Neural crest cell (in vitro differentiated cells): ENCODE data around the gene ZFP62. TPM values are rescaled to one million over a fixed set of nuclear protein-coding genes. Genes with fewer than 3 reads are reported as not detected.

Experiments used
- DNase-seq: peaks from one replicate; pipeline ENCODE4 v3.0.0; 2021; ENCODE audit warnings: low read depth, mixed read lengths, low spot score
- H3K27ac Mint-ChIP-seq: one replicate; pipeline ENCODE4 v1.8.0; 2021; ENCODE audit warnings: mild to moderate bottlenecking, mixed read lengths; ENCODE audit not compliant: unreplicated experiment
- H3K27me3 Mint-ChIP-seq: 2 replicates; pipeline ENCODE4 v1.8.0; 2021; ENCODE audit warnings: low read depth, mild to moderate bottlenecking, mixed read lengths
- H3K36me3 Mint-ChIP-seq: 2 replicates; pipeline ENCODE4 v1.8.0; 2021; ENCODE audit warnings: low read depth, mild to moderate bottlenecking, mixed read lengths
- H3K4me1 Mint-ChIP-seq: 2 replicates; pipeline ENCODE4 v1.8.0; 2021; ENCODE audit warnings: mixed read lengths
- H3K4me3 Mint-ChIP-seq: one replicate; pipeline ENCODE4 v1.8.0; 2021; ENCODE audit warnings: mild to moderate bottlenecking, mixed read lengths
- H3K9me3 Mint-ChIP-seq: 2 replicates; pipeline ENCODE4 v1.8.0; 2021; ENCODE audit warnings: mixed read lengths
- total RNA-seq: library from RNA; stranded (reverse); gene quantifications from 2 replicates; pipeline ENCODE4 v1.2.1, GENCODE V29; 2021
- TF ChIP-seq, protein P1 (sequence below): fragments of 200-600 bp; sonication (generic); conservative IDR thresholded peaks from 2 replicates; pipeline ENCODE4 v1.5.0; 2021; ENCODE audit warnings: antibody characterized with exemption, mild to moderate bottlenecking

Gene ZFP62
- total RNA-seq, 1 donor from 2014 or later: 44.4 TPM

DNA sequence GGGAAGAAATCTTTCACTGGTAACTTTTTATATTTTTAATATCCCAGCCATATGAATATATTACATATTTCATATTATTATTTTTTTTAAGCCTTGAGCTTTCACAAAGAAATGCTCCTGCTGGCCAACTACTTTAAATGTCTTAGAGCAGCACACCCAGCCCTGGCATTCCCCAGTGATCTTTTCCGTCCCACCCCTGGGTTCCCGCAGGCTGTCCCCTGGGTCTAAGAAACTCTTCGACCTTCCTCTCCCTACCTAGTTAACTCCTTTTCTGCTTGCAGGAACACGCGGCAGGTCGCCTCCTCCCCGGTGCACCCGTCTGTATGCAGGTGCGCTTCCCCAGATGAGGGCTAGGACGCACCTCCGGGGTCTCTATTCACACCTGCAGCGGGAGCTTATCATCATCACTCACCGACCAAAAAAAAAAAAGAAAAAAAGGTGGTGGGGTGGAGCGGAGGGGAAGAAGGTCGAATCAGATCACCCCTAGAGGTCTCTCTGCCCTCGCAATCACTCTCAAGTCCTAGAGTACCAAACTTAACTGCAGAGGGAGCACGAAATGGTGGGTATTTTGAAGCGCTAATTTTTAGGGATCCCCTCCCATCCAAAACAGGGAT lies 696 bp downstream of the ZFP62 start:
- H3K9me3 Mint-ChIP-seq: no peaks in the 10 kb centered on the region
- peak overlapping the region; percentile 96 for H3K4me3 Mint-ChIP-seq
- TF ChIP-seq, protein P1, sequence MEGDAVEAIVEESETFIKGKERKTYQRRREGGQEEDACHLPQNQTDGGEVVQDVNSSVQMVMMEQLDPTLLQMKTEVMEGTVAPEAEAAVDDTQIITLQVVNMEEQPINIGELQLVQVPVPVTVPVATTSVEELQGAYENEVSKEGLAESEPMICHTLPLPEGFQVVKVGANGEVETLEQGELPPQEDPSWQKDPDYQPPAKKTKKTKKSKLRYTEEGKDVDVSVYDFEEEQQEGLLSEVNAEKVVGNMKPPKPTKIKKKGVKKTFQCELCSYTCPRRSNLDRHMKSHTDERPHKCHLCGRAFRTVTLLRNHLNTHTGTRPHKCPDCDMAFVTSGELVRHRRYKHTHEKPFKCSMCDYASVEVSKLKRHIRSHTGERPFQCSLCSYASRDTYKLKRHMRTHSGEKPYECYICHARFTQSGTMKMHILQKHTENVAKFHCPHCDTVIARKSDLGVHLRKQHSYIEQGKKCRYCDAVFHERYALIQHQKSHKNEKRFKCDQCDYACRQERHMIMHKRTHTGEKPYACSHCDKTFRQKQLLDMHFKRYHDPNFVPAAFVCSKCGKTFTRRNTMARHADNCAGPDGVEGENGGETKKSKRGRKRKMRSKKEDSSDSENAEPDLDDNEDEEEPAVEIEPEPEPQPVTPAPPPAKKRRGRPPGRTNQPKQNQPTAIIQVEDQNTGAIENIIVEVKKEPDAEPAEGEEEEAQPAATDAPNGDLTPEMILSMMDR: peak; percentile 11
- peaks cover 16% of the 10 kb centered on the region for H3K36me3 Mint-ChIP-seq
- H3K4me1 Mint-ChIP-seq: peaks cover 23% of the 10 kb centered on the region
- peak overlapping the region; percentile 94 for H3K27ac Mint-ChIP-seq
- peaks cover 4% of the 10 kb centered on the region for H3K27me3 Mint-ChIP-seq
- no peak for DNase-seq

DNA sequence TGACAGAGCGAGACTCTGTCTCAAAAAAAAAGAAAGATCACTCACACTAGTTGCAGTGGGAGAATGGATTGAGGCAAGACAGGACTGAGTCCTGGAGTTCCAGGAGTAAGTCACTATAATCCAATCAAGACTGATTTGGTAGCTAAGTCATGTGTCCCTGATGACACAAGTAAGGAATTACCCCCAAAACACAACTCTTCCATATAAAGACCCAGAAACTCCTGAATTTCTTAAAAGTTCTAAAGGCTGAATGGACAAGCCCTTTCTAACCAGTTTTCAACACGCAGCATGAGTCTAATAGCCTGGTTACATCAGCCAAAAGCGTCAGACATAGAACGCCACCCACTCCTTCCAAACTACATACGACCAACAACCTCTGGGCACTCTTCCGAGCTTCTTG lies 2.5 kb downstream of the ZFP62 start:
- TF ChIP-seq, protein P1: no peak
- DNase-seq: no peak
- Mint-ChIP-seq H3K4me1 (peaks cover 23% of the 10 kb centered on the region), H3K27me3 (peaks cover 2% of the 10 kb centered on the region), H3K27ac (no peak overlapping the region), H3K36me3 (peaks cover 26% of the 10 kb centered on the region), H3K9me3 (no peaks in the 10 kb centered on the region), H3K4me3 (peak overlapping the region; percentile 96)

DNA sequence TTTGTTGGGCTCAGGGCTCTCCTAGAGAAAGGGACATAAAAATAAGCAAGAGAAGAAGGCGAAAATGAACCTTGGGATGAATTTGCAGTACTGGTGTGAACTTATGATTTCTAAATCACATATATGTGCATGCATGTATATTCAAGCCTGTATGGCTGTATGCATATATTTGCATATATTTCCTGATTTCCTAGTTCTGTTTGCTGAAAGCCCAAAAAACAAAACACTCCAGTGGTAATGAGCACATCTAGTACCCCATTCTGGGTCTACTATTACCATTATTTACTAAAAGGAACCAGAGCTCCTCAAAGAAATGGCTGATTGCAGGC lies 7.3 kb downstream of the ZFP62 start:
- peaks cover 67% of the 10 kb centered on the region for H3K36me3 Mint-ChIP-seq
- no peaks in the 10 kb centered on the region for H3K27me3 Mint-ChIP-seq
- H3K9me3 Mint-ChIP-seq: peaks cover 18% of the 10 kb centered on the region
- no peak overlapping the region for H3K4me3 Mint-ChIP-seq
- DNase-seq: no peak
- H3K4me1 Mint-ChIP-seq: peaks cover 5% of the 10 kb centered on the region
- no peak overlapping the region for H3K27ac Mint-ChIP-seq
- TF ChIP-seq, protein P1: no peak

DNA sequence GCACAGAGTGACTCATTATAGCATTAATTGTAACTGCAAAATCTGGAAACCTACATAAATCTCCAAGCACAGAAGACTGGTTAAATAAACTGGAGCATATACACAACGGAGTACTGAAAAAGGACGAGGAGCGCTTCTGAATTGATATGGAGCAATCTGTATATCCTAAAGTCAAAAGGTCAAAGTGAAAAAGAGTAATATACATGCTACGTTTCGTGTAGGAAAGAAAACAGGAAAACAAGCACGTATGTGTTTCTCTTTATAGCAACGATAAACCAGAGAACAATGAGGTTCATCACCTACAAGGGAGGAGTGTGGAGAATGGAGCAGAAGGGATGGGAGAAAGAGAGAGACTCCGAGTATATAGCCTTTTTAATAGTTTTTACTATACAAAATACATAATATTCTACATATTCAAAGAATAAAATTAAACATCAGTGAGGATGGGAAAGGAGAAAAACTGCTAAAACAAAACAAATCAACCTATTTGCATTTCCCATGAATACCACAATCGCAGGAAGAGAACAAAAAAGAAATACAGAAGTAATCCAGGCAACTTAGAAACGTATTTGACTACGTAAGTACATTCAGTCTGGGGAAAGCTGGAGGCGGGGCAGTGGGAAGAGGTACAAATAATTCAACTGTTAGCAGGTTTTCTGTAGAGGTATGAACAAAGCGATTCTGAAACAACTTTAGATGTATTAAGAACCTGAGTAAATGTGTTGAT lies 7.8 kb downstream of the ZFP62 start:
- DNase-seq: no peak
- no peak overlapping the region for H3K4me3 Mint-ChIP-seq
- H3K4me1 Mint-ChIP-seq: no peaks in the 10 kb centered on the region
- H3K27me3 Mint-ChIP-seq: no peaks in the 10 kb centered on the region
- peaks cover 67% of the 10 kb centered on the region for H3K36me3 Mint-ChIP-seq
- peaks cover 22% of the 10 kb centered on the region for H3K9me3 Mint-ChIP-seq
- TF ChIP-seq, protein P1: no peak
- H3K27ac Mint-ChIP-seq: no peak overlapping the region

DNA sequence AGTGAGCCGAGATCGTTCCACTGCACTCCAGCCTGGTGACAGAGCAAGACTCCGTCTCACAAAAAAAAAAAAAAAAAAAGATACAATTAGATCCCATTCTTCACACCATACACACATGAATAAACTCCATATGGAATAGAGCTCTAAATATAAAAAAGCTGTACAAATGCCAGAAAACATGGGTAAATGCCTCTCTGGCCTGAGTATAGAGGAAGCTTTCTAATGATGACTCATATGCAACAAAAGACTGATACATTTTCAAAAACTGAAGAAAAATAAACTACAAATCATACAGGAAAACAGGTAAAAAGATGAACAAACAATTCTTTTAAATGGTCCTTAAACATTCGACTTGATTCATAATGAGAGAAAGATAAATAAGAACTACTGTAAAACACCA lies 8.6 kb downstream of the ZFP62 start:
- no peaks in the 10 kb centered on the region for H3K27me3 Mint-ChIP-seq
- no peak overlapping the region for H3K4me3 Mint-ChIP-seq
- H3K9me3 Mint-ChIP-seq: peaks cover 29% of the 10 kb centered on the region
- no peak overlapping the region for H3K27ac Mint-ChIP-seq
- TF ChIP-seq, protein P1: no peak
- peaks cover 75% of the 10 kb centered on the region for H3K36me3 Mint-ChIP-seq
- DNase-seq: no peak
- no peaks in the 10 kb centered on the region for H3K4me1 Mint-ChIP-seq
